ENCODE results near the gene PTGER1. TPM values are rescaled to one million over a fixed set of nuclear protein-coding genes. Genes with fewer than 3 reads are reported as not detected.
A peak's percentile ranks its signal among the peaks of the same experiment; 100 is the strongest.

PTGER1 gene
- total and polyA plus RNA-seq, 9 of the 15 experiments (the other 6 are each of a cell fraction or from before 2014, with no cell fraction given) = 0.06 to 0.36 (median 0.31) TPM; not detected in 5

- TF ChIP-seq AFF4 (CRISPR knock-in tag; IDR thresholded peaks at IDR 0.05) (no peak), ZNF41 (CRISPR knock-in tag; conservative IDR thresholded peaks at IDR 0.05) (no peak), ZSCAN29 (IDR thresholded peaks at IDR 0.05) (no peak), DLX4 (CRISPR knock-in tag; IDR thresholded peaks at IDR 0.05) (no peak), HOXB6 (CRISPR knock-in tag; IDR thresholded peaks at IDR 0.05; ENCODE audit: borderline replicate concordance) (no peak), EGR1 (conservative IDR thresholded peaks at IDR 0.05) (no peak), SOX6 (IDR thresholded peaks at IDR 0.05) (no peak), MYBL2 (IDR thresholded peaks at IDR 0.05; ENCODE audit: low read depth) (no peak), MYBL2 (CRISPR knock-in tag; IDR thresholded peaks at IDR 0.05; ENCODE audit: borderline replicate concordance) (no peak), TCF7L2 (IDR thresholded peaks at IDR 0.05; ENCODE audit: low read depth, low read length) (no peak), KLF10 (CRISPR knock-in tag; IDR thresholded peaks at IDR 0.05) (no peak), CBFB (CRISPR knock-in tag; IDR thresholded peaks at IDR 0.05) (no peak), ZNF507 (tag; conservative IDR thresholded peaks at IDR 0.05) (no peak), PURB (CRISPR knock-in tag; IDR thresholded peaks at IDR 0.05; ENCODE audit: low read depth) (no peak), THAP12 (CRISPR knock-in tag; IDR thresholded peaks at IDR 0.05) (no peak), U2AF1 (optimal IDR thresholded peaks at IDR 0.05; ENCODE audit: low read depth, low read length) (no peak), DPF2 (IDR thresholded peaks at IDR 0.05) (no peak), ESRRB (CRISPR knock-in tag; IDR thresholded peaks at IDR 0.05; ENCODE audit: borderline replicate concordance) (no peak), RB1 (IDR thresholded peaks at IDR 0.05; ENCODE audit: low read depth) (no peak), ZBED1 (IDR thresholded peaks at IDR 0.05) (no peak), TEAD1 (CRISPR knock-in tag; IDR thresholded peaks at IDR 0.05) (0 out of 4 replicates have a peak, but pooled peaks of 1 of the 2 experiments have one; percentile 35), ZNF79 (CRISPR knock-in tag; IDR thresholded peaks at IDR 0.05; ENCODE audit: low read depth) (no peak), FOXA3 (CRISPR knock-in tag; conservative IDR thresholded peaks at IDR 0.05 in 1 of 2, IDR thresholded peaks at IDR 0.05 in 1 of 2) (0 out of 4 replicates have a peak, but pooled peaks of 1 of the 2 experiments have one; percentile 41)
Observed at GRCh38 chr19:14497228-14497921, 22.2 kb upstream of the PTGER1 start (continued).
